Central memory CD8-positive, alpha-beta T cell (primary cell): ENCODE results near the gene TSC2.

Experiments used
- ATAC-seq: fragments of 150-1000 bp; cut with Tn5 transposase; replicated peaks from 2 replicates; pipeline ENCODE4 v1.10.0; 2022; ENCODE audit warnings: mild to moderate bottlenecking, moderate FRiP score, moderate number of reproducible peaks; ENCODE audit not compliant: poor library complexity, severe bottlenecking; ENCODE audit errors: extremely low read depth
- DNase-seq, 2 donors: peaks; one replicate each; pipeline ENCODE4 v3.0.0; 2021; ENCODE audit warnings: low spot score in 2 of 2
- H3K27ac Mint-ChIP-seq: one replicate; pipeline ENCODE4 v1.8.0; 2022; ENCODE audit warnings: low read depth, mild to moderate bottlenecking, moderate library complexity, mixed read lengths
- H3K27me3 Mint-ChIP-seq: one replicate; pipeline ENCODE4 v1.8.0; 2022; ENCODE audit warnings: mixed read lengths
- H3K36me3 Mint-ChIP-seq: one replicate; pipeline ENCODE4 v1.8.0; 2022; ENCODE audit warnings: mild to moderate bottlenecking, moderate library complexity, mixed read lengths; ENCODE audit not compliant: insufficient read depth
- H3K4me1 Mint-ChIP-seq: one replicate; pipeline ENCODE4 v1.8.0; 2022; ENCODE audit warnings: mixed read lengths
- H3K4me3 Mint-ChIP-seq: one replicate; pipeline ENCODE4 v1.8.0; 2022; ENCODE audit warnings: mild to moderate bottlenecking, moderate library complexity, mixed read lengths
- H3K9me3 Mint-ChIP-seq: one replicate; pipeline ENCODE4 v1.8.0; 2022; ENCODE audit warnings: mixed read lengths

TSC2 gene

DNA sequence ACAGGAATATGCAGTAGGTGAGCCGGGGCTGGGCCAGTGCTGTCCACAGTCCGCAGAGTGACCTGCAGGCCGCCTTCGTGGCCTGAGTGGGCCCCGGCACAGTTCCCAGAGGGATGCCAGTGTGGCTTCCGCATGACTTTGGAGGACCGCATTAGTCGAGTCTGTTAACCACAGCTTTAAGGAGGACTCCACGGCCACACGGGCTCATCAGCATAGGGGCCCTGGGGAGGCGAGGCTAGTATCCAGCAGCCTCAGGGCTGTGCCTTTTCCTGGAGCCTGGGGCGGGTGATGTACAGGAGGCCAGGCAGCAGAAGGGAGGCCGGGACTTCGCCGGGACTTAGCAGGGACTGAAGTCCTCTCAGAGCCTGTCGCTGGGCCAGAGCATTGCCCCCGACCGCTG is 13.2 kb downstream of the TSC2 start:
- no peak for ATAC-seq
- H3K36me3 Mint-ChIP-seq = peaks cover 13% of the 10 kb centered on the region
- H3K27ac Mint-ChIP-seq = no peak overlapping the region
- no peaks in the 10 kb centered on the region for H3K9me3 Mint-ChIP-seq
- no peak overlapping the region for H3K4me3 Mint-ChIP-seq
- no peak for DNase-seq
- peaks cover 3% of the 10 kb centered on the region for H3K4me1 Mint-ChIP-seq
- no peaks in the 10 kb centered on the region for H3K27me3 Mint-ChIP-seq

DNA sequence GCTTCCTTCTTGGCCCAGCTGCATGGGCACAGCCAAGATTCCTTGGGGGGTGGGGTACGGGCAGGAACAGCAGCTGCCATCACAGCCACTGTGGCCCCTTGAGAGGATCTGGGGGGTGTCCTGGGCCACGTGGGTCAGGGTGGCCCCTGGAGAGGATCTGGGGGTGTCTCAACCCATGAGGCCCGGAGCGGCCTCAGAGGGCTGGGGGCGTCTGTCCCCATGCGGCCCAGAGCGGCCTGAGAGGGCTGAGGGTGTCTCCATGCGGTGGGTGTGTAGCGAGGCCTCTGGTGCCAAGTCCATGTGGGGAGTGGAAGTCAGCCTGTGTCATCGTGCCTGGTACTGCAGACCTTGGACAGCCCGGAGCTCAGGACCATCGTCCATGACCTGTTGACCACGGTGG is 13.7 kb downstream of the TSC2 start:
- H3K27me3 Mint-ChIP-seq = no peaks in the 10 kb centered on the region
- peaks cover 6% of the 10 kb centered on the region for H3K4me1 Mint-ChIP-seq
- DNase-seq (no peak), ATAC-seq (no peak)
- no peaks in the 10 kb centered on the region for H3K9me3 Mint-ChIP-seq
- peaks cover 15% of the 10 kb centered on the region for H3K36me3 Mint-ChIP-seq
- H3K4me3 Mint-ChIP-seq = no peak overlapping the region
- H3K27ac Mint-ChIP-seq = no peak overlapping the region

DNA sequence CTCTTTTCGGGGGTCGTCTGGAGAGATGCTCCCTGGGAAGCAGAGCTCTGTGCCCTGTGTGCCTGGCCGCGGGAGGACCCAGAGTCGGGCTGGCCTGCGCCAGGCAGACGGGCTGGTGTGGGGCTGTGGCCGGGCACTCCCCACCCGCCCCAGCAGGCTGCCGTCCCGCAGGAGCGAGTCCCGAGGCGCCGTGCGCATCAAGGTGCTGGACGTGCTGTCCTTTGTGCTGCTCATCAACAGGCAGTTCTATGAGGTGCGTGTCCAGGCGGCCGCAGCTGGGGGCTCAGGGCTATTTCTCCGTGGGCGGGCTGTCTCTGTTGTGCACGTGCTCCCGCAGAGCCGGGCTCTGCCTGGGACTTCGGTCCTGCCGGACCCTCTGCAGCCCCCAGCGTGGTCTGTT is 15.0 kb downstream of the TSC2 start:
- peaks cover 6% of the 10 kb centered on the region for H3K4me1 Mint-ChIP-seq
- H3K36me3 Mint-ChIP-seq = peaks cover 12% of the 10 kb centered on the region
- DNase-seq = no peak
- no peak for ATAC-seq
- no peaks in the 10 kb centered on the region for H3K9me3 Mint-ChIP-seq
- no peak overlapping the region for H3K27ac Mint-ChIP-seq
- H3K4me3 Mint-ChIP-seq = no peak overlapping the region
- H3K27me3 Mint-ChIP-seq = no peaks in the 10 kb centered on the region

DNA sequence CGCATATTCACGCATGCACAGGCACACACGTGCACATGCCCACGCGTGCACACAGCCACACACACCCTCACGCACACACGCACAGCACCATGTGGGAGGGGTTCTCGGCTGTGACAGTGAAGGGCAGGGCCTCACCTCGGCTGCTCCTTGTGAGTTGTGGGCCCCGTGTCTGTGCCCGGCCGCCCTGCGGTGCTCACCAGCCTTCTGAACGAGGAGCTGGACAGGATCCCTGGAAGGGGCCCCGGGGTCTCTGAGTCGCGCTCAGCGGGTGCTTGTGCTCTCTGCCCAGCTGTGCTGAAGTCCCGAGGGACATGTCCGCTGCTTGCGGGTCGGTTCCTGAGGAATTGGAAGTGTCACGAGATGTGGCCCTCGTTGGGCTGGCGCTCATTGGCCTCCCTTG is 16.1 kb downstream of the TSC2 start:
- Mint-ChIP-seq H3K4me3 (no peak overlapping the region), H3K4me1 (peaks cover 6% of the 10 kb centered on the region), H3K36me3 (peaks cover 14% of the 10 kb centered on the region), H3K27ac (no peak overlapping the region), H3K27me3 (no peaks in the 10 kb centered on the region), H3K9me3 (no peaks in the 10 kb centered on the region)
- ATAC-seq (no peak), DNase-seq (no peak)

DNA sequence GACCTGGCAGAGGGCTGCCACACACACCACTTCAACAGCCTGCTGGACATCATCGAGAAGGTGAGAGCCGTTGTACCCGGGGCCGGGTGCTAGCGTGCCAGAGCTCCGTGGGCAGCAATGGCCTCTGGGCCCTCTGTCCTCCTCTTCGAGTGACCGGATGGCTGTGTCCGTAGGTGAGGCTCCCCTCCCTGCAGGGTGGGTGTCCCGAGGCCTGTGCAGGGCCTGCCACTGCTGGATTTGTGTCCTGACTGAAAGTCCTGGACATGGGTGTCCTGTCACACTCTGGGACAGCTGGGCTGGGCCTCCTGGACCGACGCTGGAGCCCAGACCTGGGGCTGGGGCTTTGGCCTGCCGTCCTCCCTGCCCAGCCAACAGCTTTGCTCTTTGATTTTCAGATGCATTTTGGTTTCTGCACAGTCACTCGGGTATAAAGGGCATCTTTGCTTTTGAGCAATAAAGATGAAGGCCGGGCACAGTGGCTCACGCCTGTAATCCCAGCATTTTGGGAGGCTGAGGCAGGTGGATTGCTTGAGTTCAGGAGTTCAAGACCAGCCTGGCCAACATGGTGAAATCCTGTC is 16.7 kb downstream of the TSC2 start:
- Mint-ChIP-seq H3K27ac (peak overlapping the region; percentile 59), H3K4me3 (no peak overlapping the region), H3K4me1 (peaks cover 6% of the 10 kb centered on the region), H3K27me3 (no peaks in the 10 kb centered on the region), H3K9me3 (no peaks in the 10 kb centered on the region), H3K36me3 (peaks cover 14% of the 10 kb centered on the region)
- DNase-seq (no peak), ATAC-seq (no peak)

DNA sequence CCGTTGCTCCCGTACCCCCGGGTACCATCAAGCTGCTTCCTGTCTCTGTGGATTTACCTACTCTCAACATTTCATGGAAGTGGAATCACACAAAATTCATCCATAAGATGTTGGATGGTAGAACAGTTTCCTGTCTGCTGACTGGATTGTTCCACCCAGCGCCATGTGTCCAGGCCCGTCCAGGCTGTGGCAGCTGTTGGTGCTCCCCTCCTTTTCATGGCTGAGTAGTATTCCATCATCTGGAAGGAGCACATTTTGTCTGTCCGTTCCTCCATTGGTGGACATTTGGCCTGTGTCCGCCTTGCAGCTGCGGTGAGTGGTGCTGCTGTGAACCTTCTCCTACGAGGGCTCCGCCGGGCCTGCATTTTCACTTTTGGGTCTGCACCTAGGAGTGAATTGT is 18.4 kb downstream of the TSC2 start:
- no peak for DNase-seq
- peaks cover 11% of the 10 kb centered on the region for H3K36me3 Mint-ChIP-seq

DNA sequence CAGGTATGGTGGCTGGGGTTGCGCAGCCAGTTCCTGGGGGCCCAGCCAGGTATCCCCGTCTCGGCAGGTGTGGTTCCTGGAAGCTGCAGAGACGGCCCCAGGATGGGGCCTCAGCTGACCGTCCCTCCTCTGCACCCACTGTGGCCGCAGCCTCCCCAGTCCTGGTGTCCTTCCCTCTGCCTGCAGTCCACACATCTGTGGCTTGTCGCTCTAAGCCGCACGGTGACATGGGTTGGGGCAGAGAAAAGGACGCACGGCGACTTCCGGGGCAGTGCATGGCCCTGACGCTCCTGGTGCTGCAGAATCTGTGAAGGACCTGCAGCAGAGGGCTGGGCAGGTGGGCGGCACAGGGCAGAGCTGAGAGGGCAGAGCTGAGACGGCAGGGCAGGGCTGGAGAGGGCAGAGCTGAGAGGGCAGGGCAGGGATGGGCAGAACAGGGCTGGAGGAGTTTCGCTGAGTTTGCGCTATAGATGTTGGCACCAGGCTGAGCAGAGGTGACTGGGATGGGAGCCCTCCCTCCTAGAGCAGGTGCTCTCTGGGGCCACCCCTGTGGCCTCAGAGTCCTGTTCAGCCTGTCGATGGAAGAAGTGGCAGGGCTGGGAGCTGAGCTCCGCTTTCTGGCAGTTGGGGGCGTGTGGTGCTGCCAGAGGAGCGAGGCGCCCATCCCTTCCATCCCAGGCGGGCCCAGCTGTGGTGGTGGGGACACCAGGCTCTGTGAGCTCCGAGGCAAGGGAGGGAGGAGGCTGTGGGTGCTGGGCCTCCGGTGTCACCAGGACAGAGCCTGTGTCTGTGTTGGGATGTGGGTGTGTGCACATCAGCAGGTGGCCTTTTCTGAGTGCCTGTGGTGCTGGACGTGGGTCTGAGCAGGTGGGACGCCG is 23.0 kb downstream of the TSC2 start:
- Mint-ChIP-seq H3K4me1 (peaks cover 9% of the 10 kb centered on the region), H3K27me3 (no peaks in the 10 kb centered on the region), H3K4me3 (no peak overlapping the region), H3K36me3 (peaks cover 8% of the 10 kb centered on the region), H3K9me3 (no peaks in the 10 kb centered on the region), H3K27ac (no peak overlapping the region)
- no peak for DNase-seq
- no peak for ATAC-seq

More for the DNA sequence above, 18.4 kb downstream of the TSC2 start:
- no peaks in the 10 kb centered on the region for H3K9me3 Mint-ChIP-seq
- H3K4me3 Mint-ChIP-seq = no peak overlapping the region
- peaks cover 6% of the 10 kb centered on the region for H3K4me1 Mint-ChIP-seq
- ATAC-seq = no peak
- no peaks in the 10 kb centered on the region for H3K27me3 Mint-ChIP-seq
- H3K27ac Mint-ChIP-seq = no peak overlapping the region

DNA sequence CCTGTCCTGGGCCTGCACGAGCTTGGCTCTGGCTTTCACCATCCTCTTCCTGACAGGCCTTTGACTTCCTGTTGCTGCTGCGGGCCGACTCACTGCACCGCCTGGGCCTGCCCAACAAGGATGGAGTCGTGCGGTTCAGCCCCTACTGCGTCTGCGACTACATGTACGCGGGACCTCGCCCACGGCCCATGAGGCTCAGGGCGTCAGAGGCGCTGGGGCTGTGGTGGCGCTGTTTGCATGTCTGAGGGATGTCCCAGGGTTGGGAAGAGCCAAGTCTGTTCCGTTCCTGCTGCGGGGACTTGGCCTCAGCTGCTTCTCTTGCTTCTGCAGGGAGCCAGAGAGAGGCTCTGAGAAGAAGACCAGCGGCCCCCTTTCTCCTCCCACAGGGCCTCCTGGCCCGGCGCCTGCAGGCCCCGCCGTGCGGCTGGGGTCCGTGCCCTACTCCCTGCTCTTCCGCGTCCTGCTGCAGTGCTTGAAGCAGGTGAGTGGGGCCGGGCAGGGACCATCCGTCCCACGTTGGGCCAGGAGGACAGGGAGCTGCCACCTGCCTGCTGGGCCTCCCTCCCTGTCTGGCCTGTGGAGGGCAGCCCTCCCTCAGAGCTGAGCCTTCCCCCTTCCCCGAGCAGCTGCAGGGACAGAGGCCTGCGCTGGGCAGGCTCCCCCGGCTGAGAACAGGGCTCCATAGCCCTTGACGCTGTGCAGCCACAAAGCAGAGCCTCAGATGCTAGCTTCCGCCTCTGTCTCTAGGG is 23.8 kb downstream of the TSC2 start:
- DNase-seq (no peak), ATAC-seq (no peak)
- no peak overlapping the region for H3K4me3 Mint-ChIP-seq
- H3K27ac Mint-ChIP-seq = no peak overlapping the region
- no peaks in the 10 kb centered on the region for H3K9me3 Mint-ChIP-seq
- H3K4me1 Mint-ChIP-seq = peaks cover 5% of the 10 kb centered on the region
- peaks cover 5% of the 10 kb centered on the region for H3K36me3 Mint-ChIP-seq
- no peaks in the 10 kb centered on the region for H3K27me3 Mint-ChIP-seq

DNA sequence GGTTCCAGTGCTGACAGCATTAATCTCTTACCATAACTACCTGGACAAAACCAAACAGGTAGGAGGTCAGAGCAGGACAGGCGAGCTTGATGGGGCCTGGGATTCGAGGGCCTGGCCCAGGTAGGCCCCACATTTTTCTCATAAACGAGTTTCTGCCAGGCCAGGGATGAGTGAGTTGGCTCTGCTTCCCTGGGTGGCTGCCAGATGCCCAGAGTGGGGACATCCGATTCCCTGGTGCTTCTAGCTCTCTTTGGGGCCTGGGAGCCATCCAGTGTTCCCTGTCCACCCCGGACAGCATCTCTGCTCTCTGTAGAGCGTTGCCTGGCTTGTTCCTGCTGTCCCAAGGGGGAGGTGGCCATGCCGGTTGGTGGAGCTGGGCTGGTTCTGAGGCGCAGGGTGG is 25.1 kb downstream of the TSC2 start:
- Mint-ChIP-seq H3K27me3 (no peaks in the 10 kb centered on the region), H3K4me1 (peaks cover 5% of the 10 kb centered on the region), H3K4me3 (no peak overlapping the region), H3K36me3 (peaks cover 5% of the 10 kb centered on the region), H3K9me3 (no peaks in the 10 kb centered on the region), H3K27ac (no peak overlapping the region)
- no peak for DNase-seq
- ATAC-seq = no peak

DNA sequence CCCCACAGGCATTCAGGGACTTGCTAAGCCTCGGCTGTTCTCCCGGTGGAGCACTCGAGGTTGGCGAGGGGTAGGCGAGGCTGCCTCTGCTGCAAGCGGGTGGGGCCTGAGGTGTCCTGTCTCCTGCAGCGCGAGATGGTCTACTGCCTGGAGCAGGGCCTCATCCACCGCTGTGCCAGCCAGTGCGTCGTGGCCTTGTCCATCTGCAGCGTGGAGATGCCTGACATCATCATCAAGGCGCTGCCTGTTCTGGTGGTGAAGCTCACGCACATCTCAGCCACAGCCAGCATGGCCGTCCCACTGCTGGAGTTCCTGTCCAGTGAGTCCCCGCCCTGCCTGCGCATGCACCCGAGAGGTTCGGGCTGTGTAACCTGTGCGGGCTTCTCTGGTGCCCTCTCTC is 26.3 kb downstream of the TSC2 start:
- H3K4me1 Mint-ChIP-seq = peaks cover 5% of the 10 kb centered on the region
- no peaks in the 10 kb centered on the region for H3K9me3 Mint-ChIP-seq
- no peak for DNase-seq
- no peak overlapping the region for H3K4me3 Mint-ChIP-seq
- no peak overlapping the region for H3K27ac Mint-ChIP-seq
- no peak for ATAC-seq
- H3K27me3 Mint-ChIP-seq = no peaks in the 10 kb centered on the region
- peaks cover 5% of the 10 kb centered on the region for H3K36me3 Mint-ChIP-seq

DNA sequence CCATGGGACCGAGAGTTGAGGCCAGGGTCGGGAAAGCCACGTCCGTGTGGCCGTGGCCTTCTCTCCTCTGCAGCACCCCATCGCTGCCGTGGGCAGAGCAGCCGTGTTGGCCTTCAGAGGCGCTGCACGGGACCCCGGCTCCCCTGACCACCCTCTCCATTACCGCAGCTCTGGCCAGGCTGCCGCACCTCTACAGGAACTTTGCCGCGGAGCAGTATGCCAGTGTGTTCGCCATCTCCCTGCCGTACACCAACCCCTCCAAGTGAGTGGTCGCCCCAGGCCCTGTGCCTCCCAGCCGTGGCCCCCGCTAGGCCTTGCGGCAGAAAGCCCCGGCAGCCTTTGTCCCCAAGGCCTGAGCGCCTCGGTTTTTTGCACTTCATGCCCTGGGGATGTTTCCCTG is 27.8 kb downstream of the TSC2 start:
- Mint-ChIP-seq H3K9me3 (no peaks in the 10 kb centered on the region), H3K36me3 (peaks cover 8% of the 10 kb centered on the region), H3K4me3 (no peak overlapping the region), H3K27me3 (no peaks in the 10 kb centered on the region), H3K27ac (no peak overlapping the region), H3K4me1 (peaks cover 5% of the 10 kb centered on the region)
- no peak for ATAC-seq
- DNase-seq = no peak

DNA sequence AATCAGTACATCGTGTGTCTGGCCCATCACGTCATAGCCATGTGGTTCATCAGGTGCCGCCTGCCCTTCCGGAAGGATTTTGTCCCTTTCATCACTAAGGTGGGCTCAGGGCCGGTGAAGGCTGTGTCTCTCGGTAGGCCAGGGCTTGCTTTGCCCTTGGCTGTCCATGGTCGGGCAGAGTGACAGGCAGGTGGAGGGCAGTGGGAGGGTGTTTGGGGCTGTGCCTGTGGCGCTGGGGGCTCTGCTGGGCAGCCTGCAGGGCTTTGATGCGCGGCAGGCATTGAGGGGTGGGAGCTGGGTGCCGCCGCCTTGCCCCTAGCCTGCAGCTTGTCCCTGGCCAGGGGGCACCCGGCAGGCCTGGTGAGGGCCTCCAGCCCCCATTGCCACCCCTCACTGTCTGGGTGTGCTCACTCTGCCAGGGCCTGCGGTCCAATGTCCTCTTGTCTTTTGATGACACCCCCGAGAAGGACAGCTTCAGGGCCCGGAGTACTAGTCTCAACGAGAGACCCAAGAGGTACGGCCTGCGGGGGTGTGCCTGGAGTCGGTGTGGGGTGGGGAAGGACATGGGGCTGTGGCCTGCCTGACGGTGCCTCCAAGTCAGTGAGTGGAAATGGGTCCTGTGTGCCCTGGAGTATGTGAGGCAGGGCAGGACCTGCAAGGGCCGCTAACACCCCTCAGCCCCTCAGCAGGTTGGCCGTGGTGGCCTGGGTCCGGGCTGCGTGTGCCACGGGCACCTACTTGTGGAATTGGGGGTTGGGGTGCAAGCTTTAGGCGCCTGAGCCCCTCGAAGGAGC is 28.5 kb downstream of the TSC2 start:
- ATAC-seq (no peak), DNase-seq (no peak)
- Mint-ChIP-seq H3K27ac (no peak overlapping the region), H3K4me3 (no peak overlapping the region), H3K27me3 (no peaks in the 10 kb centered on the region), H3K4me1 (peaks cover 5% of the 10 kb centered on the region), H3K9me3 (no peaks in the 10 kb centered on the region), H3K36me3 (peaks cover 9% of the 10 kb centered on the region)
